ENCODE data around the gene KNL1. TPM values are rescaled to one million over a fixed set of nuclear protein-coding genes. Genes with fewer than 3 reads are reported as not detected.
"Not testable (repeated sequence)": the region's sequence is repeated elsewhere in the genome, so short reads cannot be mapped to it uniquely, and the experiment has no call there.

KNL1 gene
- total RNA-seq, 1 experiment from 2014 or later = 40.3 TPM

DNA sequence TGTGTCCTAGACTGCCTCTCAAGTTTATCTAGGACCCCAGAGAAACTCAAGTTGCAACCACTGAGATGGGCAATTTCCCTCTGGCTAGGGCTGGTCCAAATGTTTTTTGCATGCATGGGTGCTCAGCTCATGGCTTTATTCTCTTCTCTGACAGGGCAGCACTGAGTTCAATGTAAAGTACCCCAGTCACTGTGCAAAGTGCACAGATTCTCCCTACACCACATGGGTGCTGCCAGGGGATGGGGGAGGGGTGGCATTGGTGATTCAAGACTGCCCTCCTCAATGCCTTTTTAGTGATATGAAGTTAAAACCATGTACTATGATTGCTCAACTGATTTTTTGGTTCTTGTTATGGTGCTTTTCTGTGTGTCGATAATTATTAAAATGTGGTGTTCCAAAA lies 86.1 kb downstream of the KNL1 start:
- no peak for DNase-seq (ENCODE audit: low spot score)
- BruUV-seq (replicated peaks) = no TSS peak
- ChIA-PET POLR2A (ENCODE audit: low non-redundant PET) (interaction anchor here (0.6 kb wide), 1 partner anchor 13 kb away, joined by 3 read pairs; no protein-coding TSS in a partner anchor), CTCF (interaction anchor here (0.7 kb wide), 1 partner anchor 102 kb away, joined by 4 read pairs; no protein-coding TSS in a partner anchor)
- H3K27me3 ChIP-seq (replicated peaks; ENCODE audit: insufficient read depth, low read depth, low read length, poor library complexity) = no peaks in the 10 kb centered on the region
- no peaks in the 10 kb centered on the region for H3K9me3 ChIP-seq (ENCODE audit: low read depth, low read length, poor library complexity, severe bottlenecking)
- H3K4me1 ChIP-seq (ENCODE audit: insufficient read depth, low read length, poor library complexity, severe bottlenecking) = no peaks in the 10 kb centered on the region
- H3K27ac ChIP-seq (ENCODE audit: low read depth, low read length, poor library complexity, severe bottlenecking) = no peak overlapping the region
- no peaks in the 10 kb centered on the region for H3K36me3 ChIP-seq (ENCODE audit: insufficient read depth, low read length, poor library complexity, severe bottlenecking)
- intact Hi-C loops (cut with micrococcal nuclease; ENCODE audit: unreplicated experiment) = no loop called here
- H3K4me3 ChIP-seq (ENCODE audit: low read depth, low read length, poor library complexity, severe bottlenecking) = no peak overlapping the region
- TF ChIP-seq EZH2 (IDR thresholded peaks at IDR 0.05; ENCODE audit: borderline replicate concordance, low read depth, low read length, poor library complexity, severe bottlenecking) = no peak

DNA sequence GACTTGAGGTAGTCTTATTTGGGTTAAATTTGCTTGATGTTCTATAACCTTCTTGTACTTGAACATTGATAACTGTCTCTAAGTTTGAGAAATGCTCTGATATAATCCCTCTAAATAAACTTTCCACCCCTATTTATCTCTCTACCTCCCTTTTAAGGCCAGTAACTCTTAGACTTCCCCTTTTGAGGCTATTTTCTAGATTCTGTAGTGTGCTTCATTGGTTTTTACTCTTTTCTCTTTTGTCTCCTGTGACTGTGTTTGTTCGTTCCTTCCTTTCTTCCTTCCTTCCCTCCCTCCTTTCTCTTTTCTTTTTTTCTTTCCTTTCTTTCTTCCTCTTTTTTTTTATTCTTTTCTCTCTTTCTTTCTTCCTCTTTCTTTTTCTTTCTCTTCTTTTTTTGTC lies 86.9 kb downstream of the KNL1 start:
- intact Hi-C loops (cut with micrococcal nuclease; ENCODE audit: unreplicated experiment); POLR2A ChIA-PET (ENCODE audit: low non-redundant PET); H3K4me1 ChIP-seq (ENCODE audit: insufficient read depth, low read length, poor library complexity, severe bottlenecking); H3K4me3 ChIP-seq (ENCODE audit: low read depth, low read length, poor library complexity, severe bottlenecking); DNase-seq (ENCODE audit: low spot score); H3K27ac ChIP-seq (ENCODE audit: low read depth, low read length, poor library complexity, severe bottlenecking); CTCF ChIA-PET; H3K9me3 ChIP-seq (ENCODE audit: low read depth, low read length, poor library complexity, severe bottlenecking); H3K36me3 ChIP-seq (ENCODE audit: insufficient read depth, low read length, poor library complexity, severe bottlenecking); H3K27me3 ChIP-seq (replicated peaks; ENCODE audit: insufficient read depth, low read depth, low read length, poor library complexity); BruUV-seq (replicated peaks): not testable (repeated sequence)

DNA sequence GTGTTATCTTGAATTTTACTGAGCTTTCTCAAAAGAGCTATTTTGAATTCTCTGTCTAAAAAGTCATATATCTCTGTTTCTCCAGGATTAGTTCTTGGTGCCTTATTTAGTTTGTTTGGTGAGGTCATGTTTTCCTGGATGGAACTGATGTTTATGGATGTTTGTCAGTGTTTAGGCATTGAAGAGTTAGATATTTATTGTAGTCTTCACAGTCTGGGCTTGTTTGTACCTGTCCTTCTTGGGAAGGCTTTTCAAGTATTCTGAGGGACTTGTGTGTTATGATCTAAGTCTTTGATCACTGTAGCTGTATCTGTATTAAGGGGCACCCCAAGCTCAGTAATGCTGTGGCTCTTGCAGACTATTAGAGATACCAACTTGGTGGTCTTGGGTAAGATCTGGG lies 90.3 kb downstream of the KNL1 start:
- POLR2A ChIA-PET (ENCODE audit: low non-redundant PET) = no interaction called here
- intact Hi-C loops (cut with micrococcal nuclease; ENCODE audit: unreplicated experiment) = no loop called here
- Histone ChIP-seq H3K36me3 (ENCODE audit: insufficient read depth, low read length, poor library complexity, severe bottlenecking) (no peaks in the 10 kb centered on the region), H3K4me3 (ENCODE audit: low read depth, low read length, poor library complexity, severe bottlenecking) (no peak overlapping the region), H3K27ac (ENCODE audit: low read depth, low read length, poor library complexity, severe bottlenecking) (no peak overlapping the region), H3K27me3 (replicated peaks; ENCODE audit: insufficient read depth, low read depth, low read length, poor library complexity) (no peaks in the 10 kb centered on the region), H3K9me3 (ENCODE audit: low read depth, low read length, poor library complexity, severe bottlenecking) (no peaks in the 10 kb centered on the region), H3K4me1 (ENCODE audit: insufficient read depth, low read length, poor library complexity, severe bottlenecking) (no peaks in the 10 kb centered on the region)
- no TSS peak for BruUV-seq (replicated peaks)
- DNase-seq (ENCODE audit: low spot score) = no peak
- no peak for TF ChIP-seq EZH2 (IDR thresholded peaks at IDR 0.05; ENCODE audit: borderline replicate concordance, low read depth, low read length, poor library complexity, severe bottlenecking)
- TF ChIP-seq, protein P1, sequence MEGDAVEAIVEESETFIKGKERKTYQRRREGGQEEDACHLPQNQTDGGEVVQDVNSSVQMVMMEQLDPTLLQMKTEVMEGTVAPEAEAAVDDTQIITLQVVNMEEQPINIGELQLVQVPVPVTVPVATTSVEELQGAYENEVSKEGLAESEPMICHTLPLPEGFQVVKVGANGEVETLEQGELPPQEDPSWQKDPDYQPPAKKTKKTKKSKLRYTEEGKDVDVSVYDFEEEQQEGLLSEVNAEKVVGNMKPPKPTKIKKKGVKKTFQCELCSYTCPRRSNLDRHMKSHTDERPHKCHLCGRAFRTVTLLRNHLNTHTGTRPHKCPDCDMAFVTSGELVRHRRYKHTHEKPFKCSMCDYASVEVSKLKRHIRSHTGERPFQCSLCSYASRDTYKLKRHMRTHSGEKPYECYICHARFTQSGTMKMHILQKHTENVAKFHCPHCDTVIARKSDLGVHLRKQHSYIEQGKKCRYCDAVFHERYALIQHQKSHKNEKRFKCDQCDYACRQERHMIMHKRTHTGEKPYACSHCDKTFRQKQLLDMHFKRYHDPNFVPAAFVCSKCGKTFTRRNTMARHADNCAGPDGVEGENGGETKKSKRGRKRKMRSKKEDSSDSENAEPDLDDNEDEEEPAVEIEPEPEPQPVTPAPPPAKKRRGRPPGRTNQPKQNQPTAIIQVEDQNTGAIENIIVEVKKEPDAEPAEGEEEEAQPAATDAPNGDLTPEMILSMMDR (conservative IDR thresholded peaks at IDR 0.05; ENCODE audit: low read depth, low read length) = no peak
- CTCF ChIA-PET = no interaction called here

DNA sequence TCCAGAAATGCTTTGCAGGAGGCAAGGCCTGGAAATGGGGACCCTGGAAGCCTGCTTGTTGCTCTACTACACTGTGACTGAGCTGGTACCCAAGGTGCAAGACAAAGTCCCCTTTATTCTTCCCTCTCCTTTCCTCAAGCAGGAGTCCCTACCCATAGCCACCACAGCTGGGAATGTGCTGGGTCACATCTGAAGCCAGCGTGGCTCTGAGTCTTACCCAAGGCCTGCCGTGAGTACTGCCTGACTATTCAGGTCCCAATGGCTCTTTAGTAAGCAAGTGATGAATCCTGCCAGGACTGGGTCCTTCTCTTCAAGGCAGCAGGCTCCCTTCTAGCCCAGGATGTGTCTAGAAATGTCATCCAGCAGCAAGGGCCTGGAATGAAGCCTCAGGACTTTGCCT lies 91.3 kb downstream of the KNL1 start:
- intact Hi-C loops (cut with micrococcal nuclease; ENCODE audit: unreplicated experiment) = no loop called here
- TF ChIP-seq, protein P1 (conservative IDR thresholded peaks at IDR 0.05; ENCODE audit: low read depth, low read length) = no peak
- no peaks in the 10 kb centered on the region for H3K36me3 ChIP-seq (ENCODE audit: insufficient read depth, low read length, poor library complexity, severe bottlenecking)
- H3K27ac ChIP-seq (ENCODE audit: low read depth, low read length, poor library complexity, severe bottlenecking) = no peak overlapping the region
- POLR2A ChIA-PET (ENCODE audit: low non-redundant PET) = no interaction called here
- H3K9me3 ChIP-seq (ENCODE audit: low read depth, low read length, poor library complexity, severe bottlenecking) = no peaks in the 10 kb centered on the region
- no peak overlapping the region for H3K4me3 ChIP-seq (ENCODE audit: low read depth, low read length, poor library complexity, severe bottlenecking)
- no peaks in the 10 kb centered on the region for H3K4me1 ChIP-seq (ENCODE audit: insufficient read depth, low read length, poor library complexity, severe bottlenecking)
- CTCF ChIA-PET = no interaction called here
- no peaks in the 10 kb centered on the region for H3K27me3 ChIP-seq (replicated peaks; ENCODE audit: insufficient read depth, low read depth, low read length, poor library complexity)
- BruUV-seq (replicated peaks) = no TSS peak
- no peak for DNase-seq (ENCODE audit: low spot score)
